Hepatocyte (in vitro differentiated cells): ENCODE results near the gene CEP170B.

Experiments used
- EZH2 ChIP-seq: fragments of 200-600 bp; sonication (generic); IDR thresholded peaks from 2 replicates; pipeline ENCODE4 v1.6.1; 2016; ENCODE audit warnings: antibody characterized with exemption, mild to moderate bottlenecking, borderline replicate concordance
- EZH2phosphoT487 ChIP-seq: fragments of 200-600 bp; sonication (generic); IDR thresholded peaks from one replicate; pipeline ENCODE4 v1.6.1; 2018; ENCODE audit warnings: antibody characterized with exemption, mild to moderate bottlenecking, low read depth, moderate library complexity; ENCODE audit not compliant: unreplicated experiment, severe bottlenecking
- TF ChIP-seq, protein P1 (sequence below): fragments of 200-600 bp; sonication (generic); IDR thresholded peaks from 2 replicates; pipeline ENCODE4 v1.5.1; 2016; ENCODE audit warnings: antibody characterized with exemption, mild to moderate bottlenecking; ENCODE audit not compliant: poor library complexity

DNA sequence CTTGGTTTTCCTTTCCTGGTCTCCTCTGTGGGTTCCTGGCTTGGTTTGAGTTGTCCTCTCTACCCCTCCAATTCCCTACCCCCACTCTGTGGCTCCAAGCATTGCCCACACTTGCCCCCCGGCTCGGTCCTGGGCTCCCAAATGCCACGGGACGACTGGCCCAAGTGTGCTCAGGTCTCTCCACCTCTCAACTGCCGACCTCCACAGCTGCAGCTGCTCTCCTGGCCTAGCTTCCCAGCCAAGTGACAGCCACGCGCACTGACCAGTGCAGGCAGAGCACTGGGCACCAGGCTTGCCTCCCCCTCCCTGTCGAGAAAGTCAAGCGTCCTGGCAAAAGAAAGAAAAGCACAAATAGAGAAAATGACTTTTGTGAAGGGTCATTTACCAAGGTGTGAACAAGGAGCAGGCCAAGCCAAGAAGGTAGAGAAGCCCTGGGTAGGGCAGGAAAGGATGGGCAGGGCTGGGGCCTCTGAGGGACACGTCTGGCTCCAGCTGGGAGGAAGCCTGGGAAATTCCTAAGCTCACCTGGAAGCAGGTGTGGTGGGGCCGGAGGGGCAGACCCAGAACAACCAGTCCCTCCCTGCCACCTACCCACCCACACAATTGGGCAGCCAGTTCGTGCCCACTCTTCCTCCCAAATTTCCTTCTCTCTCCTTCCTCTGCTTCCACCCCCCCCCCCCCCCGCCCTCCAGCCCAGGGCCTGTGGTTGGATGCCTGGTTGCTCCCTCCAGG lies 1.8 kb upstream of the CEP170B start:
- TF ChIP-seq, protein P1, sequence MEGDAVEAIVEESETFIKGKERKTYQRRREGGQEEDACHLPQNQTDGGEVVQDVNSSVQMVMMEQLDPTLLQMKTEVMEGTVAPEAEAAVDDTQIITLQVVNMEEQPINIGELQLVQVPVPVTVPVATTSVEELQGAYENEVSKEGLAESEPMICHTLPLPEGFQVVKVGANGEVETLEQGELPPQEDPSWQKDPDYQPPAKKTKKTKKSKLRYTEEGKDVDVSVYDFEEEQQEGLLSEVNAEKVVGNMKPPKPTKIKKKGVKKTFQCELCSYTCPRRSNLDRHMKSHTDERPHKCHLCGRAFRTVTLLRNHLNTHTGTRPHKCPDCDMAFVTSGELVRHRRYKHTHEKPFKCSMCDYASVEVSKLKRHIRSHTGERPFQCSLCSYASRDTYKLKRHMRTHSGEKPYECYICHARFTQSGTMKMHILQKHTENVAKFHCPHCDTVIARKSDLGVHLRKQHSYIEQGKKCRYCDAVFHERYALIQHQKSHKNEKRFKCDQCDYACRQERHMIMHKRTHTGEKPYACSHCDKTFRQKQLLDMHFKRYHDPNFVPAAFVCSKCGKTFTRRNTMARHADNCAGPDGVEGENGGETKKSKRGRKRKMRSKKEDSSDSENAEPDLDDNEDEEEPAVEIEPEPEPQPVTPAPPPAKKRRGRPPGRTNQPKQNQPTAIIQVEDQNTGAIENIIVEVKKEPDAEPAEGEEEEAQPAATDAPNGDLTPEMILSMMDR = no peak
- no peak for TF ChIP-seq EZH2
- TF ChIP-seq EZH2phosphoT487 = no peak
